HG03175 (cell line): ENCODE results near the gene RFWD3.

Experiments
- ATAC-seq: cut with Tn5 transposase; IDR thresholded peaks from one replicate; pipeline ENCODE4 v1.9.1; 2021; ENCODE audit warnings: mild to moderate bottlenecking, moderate library complexity; ENCODE audit not compliant: unreplicated experiment

Gene RFWD3

DNA sequence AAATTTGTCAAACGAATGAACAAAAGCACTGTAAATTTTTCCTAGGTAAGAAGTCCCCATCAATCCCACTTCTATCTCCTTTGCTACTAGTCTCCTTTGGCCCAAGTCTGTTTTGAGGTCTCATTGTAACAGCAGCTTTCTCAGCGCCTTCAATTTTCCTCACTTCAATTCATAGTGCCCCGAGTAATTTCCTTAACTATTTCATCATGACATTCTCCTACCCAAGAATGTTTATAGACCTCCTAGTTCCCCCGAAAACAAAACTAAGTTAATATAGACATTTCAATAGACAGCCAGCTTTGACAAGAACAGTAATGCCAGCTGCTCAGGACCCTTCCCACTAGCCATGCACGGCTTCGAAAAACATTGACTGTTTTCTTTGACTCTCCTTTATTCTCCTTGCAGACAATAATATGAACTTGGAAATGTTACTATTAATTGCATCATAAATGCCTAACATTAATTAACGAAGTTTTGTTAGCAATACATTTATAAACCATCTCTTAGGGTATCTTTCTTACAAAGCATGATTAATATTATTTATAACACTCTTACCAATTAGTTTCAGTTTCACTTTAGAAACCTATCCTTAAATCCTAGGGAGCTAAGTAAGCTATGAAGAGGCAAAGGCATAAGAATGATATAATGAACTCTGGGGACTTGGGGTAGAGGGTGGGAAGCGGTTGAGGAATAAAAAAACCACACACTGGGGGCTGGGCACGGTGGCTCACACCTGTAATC, 82.6 kb downstream of the RFWD3 start:
- no peak for ATAC-seq

- ATAC-seq: no peak
These were observed 83.7 kb downstream of the RFWD3 start for GRCh38 chr16:74582970-74583369.

DNA sequence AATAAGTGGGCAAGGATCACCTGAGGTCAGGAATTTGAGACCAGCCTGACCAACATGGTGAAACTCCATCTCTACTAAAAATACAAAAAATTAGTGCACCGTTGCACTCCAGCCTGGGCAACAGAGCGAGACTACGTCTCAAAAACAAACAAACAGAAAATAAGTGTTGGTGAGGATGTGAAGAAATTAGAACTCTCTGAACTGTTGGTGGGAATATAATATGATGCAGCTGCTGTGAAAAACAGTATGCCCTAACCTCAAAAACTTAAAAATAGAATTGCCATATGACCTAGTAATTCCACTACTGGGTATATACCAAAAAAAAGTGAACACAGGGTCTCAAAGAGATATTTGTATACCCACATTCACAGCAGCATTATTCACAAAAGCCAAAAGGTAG, 85.8 kb downstream of the RFWD3 start:
- ATAC-seq: no peak

GRCh38 chr16:74578838-74579237, 87.8 kb downstream of the RFWD3 start:
- ATAC-seq: no peak

- ATAC-seq: no peak
These were observed 88.2 kb downstream of the RFWD3 start for GRCh38 chr16:74578433-74578832.

GRCh38 chr16:74577882-74578366, 88.8 kb downstream of the RFWD3 start:
- ATAC-seq: no peak

- no peak for ATAC-seq
These were observed 90.7 kb downstream of the RFWD3 start for GRCh38 chr16:74575807-74576643.

DNA sequence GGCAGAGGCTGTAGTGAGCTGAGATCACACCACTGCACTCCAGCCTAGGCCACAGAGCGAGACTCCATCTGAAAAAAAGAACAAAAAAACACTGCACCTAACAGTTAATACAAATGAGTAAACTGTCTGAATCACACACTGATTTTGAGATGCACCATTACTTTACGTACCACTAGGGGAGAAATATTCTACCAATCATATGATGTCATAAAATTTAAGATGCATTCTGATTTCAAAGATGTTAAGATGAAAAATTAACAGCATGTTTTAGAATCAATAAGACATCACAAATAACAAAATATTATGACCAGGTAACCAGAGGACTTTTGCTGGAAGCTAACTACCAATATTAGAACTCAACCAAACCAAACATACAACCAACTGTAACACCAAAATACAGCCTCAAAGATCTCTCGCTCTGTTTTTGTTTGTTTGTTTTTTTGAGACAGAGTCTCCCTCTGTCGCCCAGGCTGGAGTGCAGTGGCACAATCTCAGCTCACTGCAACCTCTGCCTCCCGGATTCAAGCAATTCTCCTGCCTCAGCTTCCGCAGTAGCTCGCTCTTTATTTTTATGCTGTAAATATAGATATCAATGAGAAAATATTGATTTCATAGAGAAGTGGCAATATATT, 91.4 kb downstream of the RFWD3 start:
- no peak for ATAC-seq

GRCh38 chr16:74574146-74574545, 92.5 kb downstream of the RFWD3 start:
- no peak for ATAC-seq

GRCh38 chr16:74573622-74574021, 93.1 kb downstream of the RFWD3 start:
- ATAC-seq: no peak
